ENCODE data around the gene LCE2A. TPM values are rescaled to one million over a fixed set of nuclear protein-coding genes. Genes with fewer than 3 reads are reported as not detected.

LCE2A gene
- total RNA-seq, 4 donors from 2014 or later, result not detected

DNA sequence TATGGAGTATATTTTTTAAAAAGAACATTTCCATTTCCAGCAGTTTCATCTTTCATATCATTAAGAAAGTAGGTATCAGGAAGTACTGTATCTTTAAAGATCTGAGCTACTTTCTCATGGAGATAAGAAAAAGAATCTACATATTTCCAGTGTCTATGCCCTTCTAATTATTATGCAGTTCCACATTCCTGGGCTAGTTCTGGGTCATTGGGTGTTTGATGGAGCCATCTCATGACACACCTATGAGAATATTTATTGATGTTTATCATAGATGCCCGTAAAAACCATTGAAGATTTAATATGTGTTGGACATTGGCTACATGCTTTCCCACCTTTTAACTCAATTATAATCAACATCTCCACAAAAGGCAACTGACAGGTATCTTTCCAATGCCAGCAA, 30.8 kb downstream of the LCE2A start:
- TF ChIP-seq, protein P1, sequence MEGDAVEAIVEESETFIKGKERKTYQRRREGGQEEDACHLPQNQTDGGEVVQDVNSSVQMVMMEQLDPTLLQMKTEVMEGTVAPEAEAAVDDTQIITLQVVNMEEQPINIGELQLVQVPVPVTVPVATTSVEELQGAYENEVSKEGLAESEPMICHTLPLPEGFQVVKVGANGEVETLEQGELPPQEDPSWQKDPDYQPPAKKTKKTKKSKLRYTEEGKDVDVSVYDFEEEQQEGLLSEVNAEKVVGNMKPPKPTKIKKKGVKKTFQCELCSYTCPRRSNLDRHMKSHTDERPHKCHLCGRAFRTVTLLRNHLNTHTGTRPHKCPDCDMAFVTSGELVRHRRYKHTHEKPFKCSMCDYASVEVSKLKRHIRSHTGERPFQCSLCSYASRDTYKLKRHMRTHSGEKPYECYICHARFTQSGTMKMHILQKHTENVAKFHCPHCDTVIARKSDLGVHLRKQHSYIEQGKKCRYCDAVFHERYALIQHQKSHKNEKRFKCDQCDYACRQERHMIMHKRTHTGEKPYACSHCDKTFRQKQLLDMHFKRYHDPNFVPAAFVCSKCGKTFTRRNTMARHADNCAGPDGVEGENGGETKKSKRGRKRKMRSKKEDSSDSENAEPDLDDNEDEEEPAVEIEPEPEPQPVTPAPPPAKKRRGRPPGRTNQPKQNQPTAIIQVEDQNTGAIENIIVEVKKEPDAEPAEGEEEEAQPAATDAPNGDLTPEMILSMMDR (IDR thresholded peaks at IDR 0.05), result no peak
- no peak for TF ChIP-seq POLR2A (IDR thresholded peaks at IDR 0.05)
- no peak for DNase-seq

GRCh38 chr1:152735648-152736047, 37.5 kb downstream of the LCE2A start:
- Histone ChIP-seq H3K36me3 (no peaks in the 10 kb centered on the region), H3K27me3 (no peaks in the 10 kb centered on the region), H3K9me3 (no peaks in the 10 kb centered on the region), H3K27ac (no peak overlapping the region), H3K4me3 (no peak overlapping the region), H3K4me1 (no peaks in the 10 kb centered on the region)
- DNase-seq, result no peak
- TF ChIP-seq, protein P1 (IDR thresholded peaks at IDR 0.05), result no peak
- no peak for TF ChIP-seq POLR2A (IDR thresholded peaks at IDR 0.05)

More for the DNA sequence above, 30.8 kb downstream of the LCE2A start:
- Histone ChIP-seq H3K9me3 (no peaks in the 10 kb centered on the region), H3K27ac (no peak overlapping the region), H3K36me3 (no peaks in the 10 kb centered on the region), H3K4me1 (no peaks in the 10 kb centered on the region), H3K27me3 (no peaks in the 10 kb centered on the region), H3K4me3 (no peak overlapping the region)

GRCh38 chr1:152737997-152738396, 39.9 kb downstream of the LCE2A start:
- no peak for DNase-seq
- Histone ChIP-seq H3K27me3 (no peaks in the 10 kb centered on the region), H3K4me3 (no peak overlapping the region), H3K9me3 (no peaks in the 10 kb centered on the region), H3K27ac (no peak overlapping the region), H3K4me1 (no peaks in the 10 kb centered on the region), H3K36me3 (no peaks in the 10 kb centered on the region)
- TF ChIP-seq, protein P1 (IDR thresholded peaks at IDR 0.05), result no peak
- TF ChIP-seq POLR2A (IDR thresholded peaks at IDR 0.05), result no peak

DNA sequence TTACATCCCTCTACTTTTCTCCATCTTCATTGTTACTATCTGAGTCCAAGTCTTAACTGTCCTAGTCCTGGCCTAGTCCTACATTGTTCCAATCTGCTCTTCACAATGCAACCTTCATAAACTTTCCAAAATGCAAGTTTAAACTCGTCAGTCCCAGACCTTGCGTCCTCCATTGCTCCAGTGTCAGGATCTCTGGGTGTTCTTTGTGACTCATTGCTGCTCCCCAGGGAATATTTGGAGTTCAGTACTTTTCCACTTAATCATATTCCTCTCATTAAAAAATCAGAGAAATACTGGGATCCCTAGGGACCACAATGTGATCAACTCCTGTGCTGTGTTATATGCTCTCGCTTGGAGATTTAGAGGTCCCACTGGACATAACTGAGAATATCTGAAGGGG, 41.7 kb downstream of the LCE2A start:
- Histone ChIP-seq H3K4me3 (no peak overlapping the region), H3K36me3 (no peaks in the 10 kb centered on the region), H3K4me1 (no peaks in the 10 kb centered on the region), H3K27me3 (no peaks in the 10 kb centered on the region), H3K27ac (no peak overlapping the region), H3K9me3 (no peaks in the 10 kb centered on the region)
- no peak for DNase-seq
- TF ChIP-seq, protein P1 (IDR thresholded peaks at IDR 0.05), result no peak
- TF ChIP-seq POLR2A (IDR thresholded peaks at IDR 0.05), result no peak

- Histone ChIP-seq H3K9me3 (no peaks in the 10 kb centered on the region), H3K27ac (no peak overlapping the region), H3K4me1 (no peaks in the 10 kb centered on the region), H3K4me3 (no peak overlapping the region), H3K36me3 (no peaks in the 10 kb centered on the region), H3K27me3 (no peaks in the 10 kb centered on the region)
- TF ChIP-seq, protein P1 (IDR thresholded peaks at IDR 0.05), result no peak
- no peak for TF ChIP-seq POLR2A (IDR thresholded peaks at IDR 0.05)
- DNase-seq, result no peak
Observed at GRCh38 chr1:152741656-152742055, 43.5 kb downstream of the LCE2A start.
